ENCODE results near the gene KRT81. TPM values are rescaled to one million over a fixed set of nuclear protein-coding genes. Genes with fewer than 3 reads are reported as not detected.
"Not testable (repeated sequence)": the region's sequence is repeated elsewhere in the genome, so short reads cannot be mapped to it uniquely, and the experiment has no call there.

The KRT81 gene
- total RNA-seq, 1 donor from 2014 or later, result not detected

DNA sequence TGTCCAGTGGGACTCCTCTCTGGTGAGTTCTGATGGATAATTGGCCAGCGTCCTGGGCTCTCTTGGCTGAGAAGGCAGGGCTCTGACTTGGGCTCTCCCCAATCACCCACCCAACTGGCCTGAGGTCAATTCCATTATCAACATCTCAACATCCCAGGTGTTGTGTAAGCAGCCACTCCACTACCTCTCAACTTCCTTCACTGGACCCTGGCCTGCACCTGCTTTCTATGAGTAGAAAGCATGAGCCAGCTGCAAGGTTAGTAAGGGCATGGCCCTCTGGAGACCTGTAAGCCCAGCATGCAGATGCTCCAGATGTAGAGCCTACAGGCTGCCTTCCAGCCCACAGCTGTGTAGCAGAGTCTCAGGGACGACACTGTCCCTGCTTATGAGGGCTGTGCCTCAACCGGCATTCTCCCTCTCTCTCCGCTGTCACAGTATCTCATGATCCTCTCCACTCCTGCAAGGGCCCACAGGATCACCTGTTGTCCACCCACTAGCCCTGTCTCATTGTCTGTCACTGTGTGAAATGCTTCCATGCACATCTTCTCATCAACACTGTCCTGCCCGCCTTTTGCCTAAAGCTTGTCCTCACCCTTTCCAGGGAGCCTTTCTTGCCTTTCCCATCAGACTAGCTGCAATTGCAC is 5.4 kb upstream of the KRT81 start:
- no peak for DNase-seq (ENCODE audit: low spot score)

DNA sequence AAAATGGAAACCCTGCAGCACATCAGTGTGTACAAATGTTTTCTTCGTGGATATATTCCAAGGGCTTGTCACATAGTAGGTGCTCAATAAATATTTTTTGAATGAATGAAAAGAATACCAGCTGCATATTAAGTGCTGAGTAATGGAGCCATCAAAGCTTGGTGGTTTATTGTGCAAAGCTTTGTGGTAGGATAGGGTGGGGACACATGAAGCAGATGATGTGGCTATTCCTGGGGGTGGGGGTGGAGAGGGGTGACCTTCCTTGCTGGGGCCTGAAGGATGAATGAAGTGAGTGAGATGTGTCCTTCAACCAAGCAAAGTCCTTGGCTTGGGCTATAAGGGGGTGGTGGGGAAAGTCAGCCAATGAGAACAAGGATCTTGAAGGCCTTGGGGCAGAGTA is 4.3 kb upstream of the KRT81 start:
- DNase-seq (ENCODE audit: low spot score), result peak; percentile 20

DNA sequence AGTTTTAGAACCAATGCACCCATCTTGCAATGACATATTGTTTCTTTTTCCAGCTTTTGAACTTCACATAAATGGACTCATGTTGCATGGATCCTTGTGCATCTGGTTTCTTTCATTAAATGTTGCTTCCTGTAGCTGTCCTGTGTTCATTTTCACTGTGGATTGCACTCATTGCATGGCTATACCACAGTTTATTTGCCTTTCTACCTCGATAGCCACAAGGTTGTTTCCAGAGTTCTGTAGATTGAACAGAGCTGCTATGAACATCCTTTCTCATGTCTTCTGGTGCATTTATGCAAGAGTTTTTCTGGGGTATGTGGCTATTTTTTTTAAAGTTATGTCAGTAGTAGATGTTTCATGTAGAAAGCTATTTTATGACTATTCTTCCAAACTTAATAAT is 3.5 kb upstream of the KRT81 start:
- DNase-seq (ENCODE audit: low spot score), result no peak

DNA sequence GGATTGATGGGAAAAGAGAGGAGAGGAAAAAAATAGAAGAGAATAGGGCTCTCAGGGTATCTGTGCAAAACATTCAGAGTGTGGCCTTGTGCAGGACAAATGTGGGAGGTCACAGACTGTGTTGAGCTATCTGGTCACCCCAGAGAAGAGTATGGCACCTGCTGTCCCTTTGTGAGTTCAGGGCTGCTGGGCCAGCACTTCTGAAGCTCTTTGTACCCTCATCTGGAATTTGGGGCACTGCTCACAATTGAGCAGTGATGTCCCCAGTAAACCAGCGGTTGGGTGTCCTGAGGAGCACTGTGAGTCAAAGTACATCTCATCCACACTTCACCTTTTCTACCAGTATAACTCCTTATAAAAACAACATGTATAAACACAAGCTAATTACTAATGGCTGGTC is 2.6 kb upstream of the KRT81 start:
- DNase-seq (ENCODE audit: low spot score), result peak; percentile 6

DNA sequence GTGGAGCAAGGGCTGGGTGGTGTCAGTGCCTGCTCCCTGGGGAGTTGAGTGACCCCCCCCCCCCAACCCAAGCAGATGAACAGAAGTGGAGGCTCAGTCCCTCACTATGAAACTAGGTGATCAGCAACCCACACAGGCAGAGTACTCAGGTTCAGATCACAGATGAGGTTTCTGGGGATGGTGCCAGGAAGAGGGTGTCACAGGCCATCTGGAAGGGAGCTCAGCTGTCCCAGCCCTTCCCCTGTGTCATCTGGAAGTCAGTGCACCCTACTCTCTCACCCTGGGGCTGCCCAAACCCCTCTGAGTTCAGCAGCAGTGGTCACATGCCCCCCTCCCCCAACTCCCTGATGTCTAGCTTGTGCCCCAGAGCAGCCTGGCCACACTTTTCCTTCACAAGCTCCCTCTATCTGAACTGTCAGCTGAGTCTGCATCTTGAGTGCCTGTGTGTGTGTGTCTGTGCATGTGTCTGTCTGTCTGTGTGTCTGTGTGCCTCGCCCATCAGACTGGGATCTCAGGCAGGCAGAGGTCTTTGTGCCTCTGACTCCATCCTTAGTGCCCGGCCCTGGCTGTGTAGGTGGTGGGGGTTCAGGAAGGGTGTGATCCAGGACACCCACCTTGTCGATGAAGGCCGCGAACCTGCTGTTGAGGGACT is 725 bp downstream of the KRT81 start:
- not testable (repeated sequence) for DNase-seq (ENCODE audit: low spot score)

DNA sequence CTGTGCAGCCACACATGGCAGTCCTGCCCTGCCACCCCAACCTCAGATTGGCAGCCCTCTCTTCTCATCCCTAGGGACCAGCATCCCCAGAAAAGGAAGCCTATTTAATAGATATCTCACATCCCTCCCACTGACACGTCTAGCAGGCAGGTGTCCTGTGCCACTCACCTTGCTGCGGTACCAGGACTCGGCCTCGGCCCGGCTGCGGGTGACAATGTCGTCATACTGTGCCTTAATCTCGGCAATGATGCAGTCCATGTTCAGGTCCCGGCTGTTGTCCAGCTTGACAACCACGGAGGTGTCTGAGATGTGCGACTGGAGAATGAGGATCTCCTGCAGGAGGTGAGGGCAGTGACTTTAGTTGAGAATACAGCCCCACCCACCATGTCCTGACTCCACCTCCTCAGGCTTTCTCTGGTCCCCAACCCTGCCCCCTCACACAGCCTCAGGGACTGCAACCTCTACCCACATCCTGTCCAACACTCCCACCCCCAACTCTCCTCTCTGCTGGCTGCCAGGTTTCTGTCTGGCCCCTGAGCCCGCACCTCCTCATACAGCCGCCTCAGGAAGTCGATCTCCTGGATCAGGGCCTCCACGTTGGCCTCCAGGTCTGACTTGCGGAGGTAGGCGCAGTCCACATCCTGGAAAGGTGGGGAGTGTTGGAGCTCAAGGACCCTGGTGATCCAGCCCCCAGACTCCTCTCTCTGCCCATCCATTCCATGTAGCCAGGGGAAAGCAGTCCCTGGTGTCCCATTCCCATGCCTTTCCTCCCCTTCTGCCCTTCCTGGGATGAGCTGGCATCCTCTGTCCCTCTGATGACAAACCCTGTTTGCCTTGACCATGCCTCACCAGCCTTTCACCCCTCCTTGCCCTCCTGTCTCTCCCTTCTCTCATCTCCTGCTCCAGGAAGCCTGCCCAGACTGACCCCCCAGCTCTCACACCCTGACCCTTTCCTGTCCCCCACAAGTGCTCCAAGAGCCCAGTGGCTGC is 3.2 kb downstream of the KRT81 start:
- peak; percentile 31 for DNase-seq (ENCODE audit: low spot score)

DNA sequence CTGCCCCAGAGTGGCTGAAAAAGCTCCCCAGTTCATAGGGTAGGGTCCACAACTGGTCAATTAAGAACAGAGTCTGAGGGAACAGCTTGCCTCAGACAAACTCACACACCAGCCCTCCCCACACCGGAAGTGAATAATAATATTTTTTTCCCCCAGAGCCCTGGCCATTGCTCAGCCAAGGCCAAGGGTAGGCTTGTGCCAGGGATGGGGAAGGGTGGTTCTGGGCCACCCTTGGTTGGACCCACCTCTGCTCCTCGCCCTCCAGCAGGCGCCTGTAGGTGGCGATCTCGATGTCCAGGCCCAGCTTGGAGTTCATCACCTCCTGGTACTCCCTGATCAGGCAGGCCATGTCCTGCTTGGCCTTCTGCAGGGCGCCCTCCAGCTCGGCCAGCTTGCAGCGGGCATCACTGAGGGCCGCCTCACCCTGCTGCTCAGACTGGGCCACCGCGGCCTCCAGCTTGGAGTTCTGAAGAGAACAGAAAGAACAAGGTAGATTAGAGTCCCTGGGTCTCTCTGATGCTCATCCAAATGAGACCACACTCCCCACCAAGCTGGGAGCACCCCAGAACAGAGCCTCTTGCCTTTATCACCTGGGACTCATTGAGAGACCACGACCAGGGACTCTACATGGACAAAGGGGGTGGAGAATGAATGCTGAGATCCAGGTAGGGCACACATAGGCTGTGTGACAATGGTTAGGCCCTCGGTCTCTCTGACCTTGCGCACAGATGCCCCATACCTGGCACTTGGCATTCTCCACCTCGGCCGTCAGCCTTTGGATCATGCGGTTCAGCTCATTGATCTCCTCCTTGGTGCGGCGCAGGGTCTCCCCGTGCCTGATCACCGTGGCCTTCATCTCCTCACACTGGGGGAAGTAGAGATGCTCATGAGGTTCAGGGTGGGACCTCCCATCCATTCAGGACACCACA is 4.2 kb downstream of the KRT81 start:
- peak; percentile 22 for DNase-seq (ENCODE audit: low spot score)

DNA sequence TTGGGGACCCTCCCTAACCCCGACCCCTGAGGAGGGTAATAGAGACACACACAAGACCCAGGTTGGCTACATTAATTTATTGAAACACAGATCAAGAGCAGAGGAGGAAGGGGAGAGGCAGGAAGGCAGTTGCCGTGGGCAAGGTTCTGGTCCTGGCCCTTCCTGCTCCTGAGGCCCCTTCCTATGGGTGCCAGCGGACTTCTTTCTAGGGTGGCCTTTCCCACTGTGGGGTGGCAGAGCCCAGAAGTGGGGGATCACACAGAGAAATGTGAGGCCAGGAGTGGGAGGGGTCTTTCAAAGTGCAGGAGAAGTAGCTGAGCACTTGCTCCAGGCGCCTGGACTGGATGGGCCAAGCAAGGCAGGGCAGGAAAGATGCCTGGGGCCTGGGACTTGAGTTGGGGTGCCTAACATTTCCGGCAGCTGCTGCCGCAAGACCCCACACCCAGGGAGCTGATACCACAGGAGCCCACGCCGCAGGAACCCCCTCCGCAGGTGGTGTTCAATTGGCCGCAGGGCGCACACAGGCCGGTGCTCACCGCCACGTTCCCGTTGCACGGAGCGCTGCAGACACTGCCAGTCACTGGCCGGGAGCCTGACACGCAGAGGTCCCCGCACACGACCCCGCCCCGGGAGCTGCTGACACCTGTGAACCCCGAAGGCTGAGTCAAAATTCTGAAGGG is 5.3 kb downstream of the KRT81 start:
- peak; percentile 37 for DNase-seq (ENCODE audit: low spot score)

DNA sequence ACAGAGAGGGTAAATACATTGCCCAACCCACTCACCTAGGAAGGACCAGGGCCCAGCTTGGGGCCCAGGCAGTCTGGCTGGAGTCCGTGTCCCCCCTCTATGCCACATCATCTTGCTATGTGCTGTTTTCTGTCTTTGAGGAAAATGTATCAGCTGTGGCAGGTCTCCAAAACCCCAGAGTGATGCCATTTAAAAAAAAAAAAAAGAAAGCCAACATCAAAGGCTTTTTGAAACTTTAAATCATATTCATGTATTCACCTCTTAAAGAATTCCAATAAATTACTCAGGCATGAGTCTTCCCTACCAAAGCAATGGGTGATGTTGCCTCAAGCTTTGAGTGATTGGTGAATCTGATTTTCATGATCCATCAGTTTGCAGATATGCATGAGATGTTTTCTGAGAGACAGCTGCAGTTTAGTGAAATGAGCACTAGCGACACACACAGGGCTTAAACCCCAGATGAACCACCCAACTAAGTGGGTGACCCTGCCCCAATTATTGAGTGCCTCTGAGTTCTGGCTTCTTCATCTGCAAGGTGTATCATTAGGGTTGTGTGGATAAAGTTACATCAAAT is 6.1 kb downstream of the KRT81 start:
- DNase-seq (ENCODE audit: low spot score), result peak; percentile 12

DNA sequence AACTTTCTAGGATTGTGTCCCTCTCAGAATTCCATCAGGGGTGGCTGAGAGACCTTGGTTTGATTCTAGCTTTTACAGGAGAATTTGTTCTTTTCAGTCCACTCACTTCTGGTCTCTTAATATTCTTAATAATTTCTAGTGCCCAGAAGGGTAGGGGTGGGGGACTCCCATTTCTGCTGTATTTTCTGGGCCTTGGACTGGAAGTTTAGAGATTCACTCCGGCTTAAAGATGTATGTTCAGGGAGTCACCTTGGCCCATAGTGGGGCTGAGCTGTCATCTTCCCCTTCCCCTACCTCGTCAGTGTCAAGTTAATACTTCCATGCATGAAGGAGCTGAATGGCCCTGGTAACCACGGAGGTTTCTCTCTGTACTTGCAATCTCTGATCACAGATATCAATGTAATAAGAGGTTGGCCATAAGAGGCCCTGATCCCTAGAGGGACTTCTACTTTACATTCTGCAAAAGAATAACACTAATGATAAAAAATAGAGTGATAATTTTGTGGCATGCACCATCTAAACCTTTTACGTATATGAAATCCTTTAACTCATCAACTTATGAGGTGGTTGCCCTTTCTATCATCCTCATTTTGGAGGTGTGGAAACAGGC is 6.7 kb downstream of the KRT81 start:
- peak; percentile 23 for DNase-seq (ENCODE audit: low spot score)

DNA sequence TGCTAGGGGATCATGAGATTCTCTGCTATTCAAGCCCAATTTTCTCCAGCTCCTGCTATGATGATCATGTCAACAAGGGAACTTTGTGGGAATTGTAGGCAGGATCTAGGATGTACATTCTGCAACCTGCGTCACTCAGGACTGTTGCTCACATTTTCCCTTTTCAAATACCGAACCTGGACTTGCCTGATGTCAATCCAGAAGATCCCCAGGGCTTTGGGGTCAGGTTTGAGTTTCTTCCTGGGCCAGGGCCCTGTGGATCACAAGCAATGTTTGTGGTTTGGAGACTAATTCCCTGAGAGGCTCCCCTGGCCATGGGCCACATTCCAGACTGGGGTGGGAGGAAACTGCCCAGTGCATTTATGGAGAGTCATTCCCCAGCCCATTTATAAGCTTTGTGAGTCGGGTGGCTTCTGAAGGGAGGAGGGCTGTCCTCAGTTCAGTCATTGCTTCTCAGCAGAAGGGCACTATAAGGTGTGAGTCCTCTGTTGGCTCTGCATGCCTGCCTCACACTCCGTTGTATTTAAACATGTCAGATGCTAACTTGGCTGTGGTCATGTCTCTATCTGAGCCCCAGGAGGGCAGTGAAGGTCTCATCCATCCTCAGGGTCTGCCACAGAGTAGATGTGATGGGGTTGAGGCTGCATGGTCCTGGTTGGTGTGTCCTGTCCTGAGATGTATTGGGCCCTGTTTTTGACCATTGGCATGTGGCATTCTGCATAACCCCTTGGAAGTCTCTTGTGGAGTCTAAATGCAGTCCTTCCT is 10.4 kb downstream of the KRT81 start:
- DNase-seq (ENCODE audit: low spot score), result peak; percentile 54

DNA sequence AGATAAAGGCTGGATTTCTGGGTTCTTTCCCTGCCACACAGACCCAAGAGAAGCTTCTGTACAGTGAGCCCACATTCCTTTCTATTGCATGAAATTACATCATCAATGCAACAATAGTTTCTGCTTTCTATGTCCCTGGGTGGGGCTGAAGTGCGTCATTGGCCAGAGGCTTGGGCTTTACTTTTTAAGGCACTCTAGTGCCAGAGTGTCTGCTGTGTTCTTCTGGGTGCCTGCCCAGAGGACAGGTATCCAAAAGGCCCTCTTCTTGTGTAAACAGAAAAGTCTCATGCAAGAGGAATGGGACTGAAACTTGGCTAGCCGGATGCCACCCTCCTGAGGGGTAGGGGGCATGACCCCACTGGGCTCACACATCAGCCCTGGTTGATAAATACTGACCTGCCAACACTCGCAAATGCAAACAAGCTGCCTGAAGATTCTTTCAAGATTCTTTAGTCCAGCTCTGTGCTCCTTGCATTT is 11.0 kb downstream of the KRT81 start:
- DNase-seq (ENCODE audit: low spot score), result peak; percentile 71

DNA sequence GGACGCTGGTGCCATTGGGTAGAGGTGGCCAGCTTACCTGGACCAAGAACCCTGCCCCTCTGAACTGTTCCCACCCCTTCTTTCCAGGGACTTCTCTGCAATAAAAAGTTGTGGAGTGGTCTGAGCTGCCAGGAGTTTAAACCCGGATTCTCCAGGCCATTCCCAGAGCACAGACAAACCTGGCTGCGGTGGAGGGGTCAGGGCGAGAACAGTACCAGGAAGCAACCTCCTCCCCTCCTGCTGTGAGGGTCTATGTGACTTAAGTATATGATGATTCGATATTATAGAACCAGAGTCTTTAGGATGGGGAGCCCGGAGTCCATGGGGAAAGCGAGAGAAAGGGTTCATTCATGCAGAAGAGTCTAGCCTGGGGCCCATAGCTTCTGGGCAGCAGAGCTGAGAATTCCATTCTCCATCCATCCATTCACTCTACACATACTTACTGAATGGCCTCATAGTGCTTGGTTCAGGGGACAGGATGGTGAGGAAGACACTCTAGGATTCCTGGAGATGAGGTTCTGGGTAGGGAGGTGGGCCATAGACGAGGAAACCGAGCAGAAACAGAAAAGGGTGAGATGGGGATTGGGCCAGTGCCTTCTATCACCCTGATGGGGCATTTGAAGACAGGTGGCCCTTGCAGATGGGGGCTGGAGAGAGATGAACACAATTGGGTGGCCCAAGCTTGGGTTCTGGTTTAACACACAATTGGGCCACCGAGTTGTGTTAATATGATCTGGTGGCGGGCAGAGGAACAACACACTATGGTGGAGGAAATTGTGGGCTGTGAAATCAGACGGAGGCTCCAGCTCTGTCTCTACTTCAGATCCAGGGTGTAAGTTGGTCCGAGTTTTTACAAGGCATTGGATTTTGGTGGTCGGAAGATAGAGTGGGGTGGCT is 11.7 kb downstream of the KRT81 start:
- peak; percentile 35 for DNase-seq (ENCODE audit: low spot score)

DNA sequence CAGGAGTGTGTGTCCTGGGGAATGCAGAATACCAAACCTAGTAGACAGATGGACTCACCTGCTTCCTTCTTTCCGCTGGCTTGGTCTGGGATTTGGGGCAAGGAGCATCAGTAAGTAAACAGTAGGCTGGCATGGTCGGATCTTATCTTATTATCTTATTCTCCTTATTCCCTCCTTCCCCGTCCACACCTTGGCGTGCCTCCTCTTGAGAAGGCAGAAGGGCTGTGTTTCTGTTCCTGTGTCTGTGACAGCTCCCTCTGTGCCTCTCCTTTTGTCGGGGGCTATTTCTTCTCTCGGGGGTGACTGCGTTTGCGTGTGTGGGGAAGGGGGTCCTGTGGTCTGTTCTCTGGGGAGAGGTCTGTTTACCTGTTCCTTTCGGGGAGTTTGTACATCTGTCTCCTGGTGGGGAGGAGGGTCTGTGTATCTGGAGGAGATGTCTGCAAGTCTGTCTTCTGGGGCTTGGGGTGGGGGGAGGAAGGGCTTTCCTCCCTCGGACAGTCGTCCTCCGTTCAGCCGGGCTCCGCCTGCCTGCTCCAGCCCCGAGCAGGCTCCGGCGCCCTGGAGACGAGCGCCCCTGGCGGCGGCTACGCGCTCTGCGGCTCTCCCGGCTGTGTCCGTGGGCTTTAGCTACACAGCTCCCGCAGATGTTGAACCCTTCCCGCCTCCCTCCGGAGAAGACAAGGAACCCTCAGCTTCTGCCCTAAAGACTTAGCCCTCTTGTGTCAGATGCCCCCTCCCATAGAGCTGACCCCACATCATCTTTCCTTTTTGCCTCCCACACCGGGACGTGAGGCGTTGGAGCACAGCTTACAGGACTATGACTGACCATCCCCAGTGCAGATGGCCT is 12.5 kb downstream of the KRT81 start:
- peak; percentile 84 for DNase-seq (ENCODE audit: low spot score)

DNA sequence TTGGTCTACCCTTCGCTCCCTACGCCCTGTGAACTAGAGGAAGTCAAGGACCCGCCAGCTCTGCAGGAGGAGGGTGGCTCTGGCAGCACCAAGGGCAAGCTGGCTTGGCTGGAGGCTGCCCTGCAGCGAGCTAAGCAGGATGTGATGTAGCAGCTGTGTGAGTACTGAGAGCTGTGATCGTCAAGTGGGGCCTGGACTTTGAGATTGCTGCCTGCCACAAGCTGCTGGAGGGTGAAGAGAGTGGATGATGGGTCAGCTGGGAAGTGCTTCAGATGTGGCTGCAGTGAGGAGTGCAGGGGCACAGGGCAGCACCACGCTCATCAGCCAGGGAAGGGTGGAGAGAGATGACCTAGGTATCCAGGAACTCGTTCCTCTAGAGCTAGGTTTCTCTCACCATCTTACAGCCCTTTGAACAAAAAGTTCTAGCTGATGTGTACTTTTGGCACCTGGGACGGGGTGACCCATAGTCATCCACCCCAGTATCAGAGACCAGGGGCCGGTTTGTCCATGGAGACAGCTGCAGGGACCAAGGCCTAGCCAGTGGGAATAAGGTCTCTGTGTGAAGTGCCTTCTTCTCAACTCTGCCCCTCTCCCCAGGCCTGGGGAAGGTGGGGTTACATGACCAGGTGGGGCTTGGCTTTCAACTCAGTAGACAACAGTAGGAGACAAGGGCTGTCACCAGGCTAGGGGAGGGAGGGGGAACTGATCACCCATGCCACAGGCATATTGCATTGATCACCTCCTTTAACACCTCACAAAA is 13.7 kb downstream of the KRT81 start:
- DNase-seq (ENCODE audit: low spot score), result peak; percentile 41

DNA sequence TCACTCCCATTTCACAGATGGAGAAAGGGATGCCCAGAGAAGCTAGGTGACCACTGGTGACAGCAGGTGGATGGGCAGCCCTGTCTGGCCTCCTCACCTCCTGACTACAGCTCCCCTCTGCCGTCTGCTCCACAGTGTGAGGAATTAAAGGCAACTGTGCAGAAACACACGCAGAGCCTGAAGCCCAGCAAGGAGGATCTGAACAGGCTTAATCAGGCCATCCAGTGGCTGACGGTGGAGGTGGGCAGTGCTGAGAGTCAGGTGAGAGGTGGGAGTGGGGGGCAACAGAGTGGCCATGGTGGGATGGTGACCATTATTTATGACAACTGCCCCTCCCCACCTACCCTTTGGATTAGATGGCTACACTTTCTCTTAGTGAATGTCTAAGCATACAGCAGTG is 15.6 kb downstream of the KRT81 start:
- peak; percentile 28 for DNase-seq (ENCODE audit: low spot score)
